HG03457 (cell line): ENCODE measurements around the gene TBX21.
"Not testable (repeated sequence)": the region's sequence is repeated elsewhere in the genome, so short reads cannot be mapped to it uniquely, and the experiment has no call there.

Experiments used
- ATAC-seq: cut with Tn5 transposase; IDR thresholded peaks from one replicate; pipeline ENCODE4 v1.9.1; 2021; ENCODE audit warnings: moderate number of reproducible peaks; ENCODE audit not compliant: unreplicated experiment

Gene TBX21

DNA sequence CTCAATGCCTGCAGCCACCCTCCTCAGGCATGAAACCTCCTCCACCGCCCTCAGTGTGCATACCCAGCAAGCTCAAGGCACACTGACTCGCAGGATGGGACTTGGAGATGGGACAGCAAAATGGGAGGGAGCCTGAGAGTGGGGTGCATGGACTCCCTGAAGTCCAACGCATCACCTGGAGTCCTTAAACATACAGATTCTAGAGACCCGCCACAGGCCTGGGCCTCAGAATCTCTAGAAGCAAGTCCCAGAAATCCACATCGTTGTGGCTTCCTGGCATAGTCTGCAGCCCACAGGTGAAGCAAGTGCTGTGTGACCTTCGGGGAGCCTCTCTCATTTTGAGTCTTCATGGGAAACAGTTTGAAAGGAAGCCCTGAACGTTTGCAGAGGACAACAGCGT is 3.6 kb upstream of the TBX21 start:
- ATAC-seq: no peak

DNA sequence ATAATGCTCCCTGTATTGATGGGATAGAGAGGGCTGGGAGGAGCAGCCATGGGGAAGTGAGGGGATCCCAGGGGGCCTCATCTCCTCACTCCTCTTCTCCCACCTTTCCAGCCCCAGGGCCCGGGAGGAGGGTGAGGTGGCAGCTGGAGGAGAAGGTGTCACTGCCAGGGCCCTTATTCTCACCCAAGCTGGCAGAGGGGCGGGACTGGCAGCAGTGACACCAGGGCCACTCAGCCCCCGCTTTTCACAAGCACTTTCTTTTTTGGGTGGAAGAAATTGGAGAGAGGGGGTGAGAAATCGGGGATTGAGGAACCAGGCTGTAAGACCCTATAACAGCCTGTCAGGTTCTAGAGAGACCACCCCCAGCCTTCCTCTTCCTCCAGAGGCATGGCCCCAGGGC is 2.4 kb upstream of the TBX21 start:
- ATAC-seq: no peak

DNA sequence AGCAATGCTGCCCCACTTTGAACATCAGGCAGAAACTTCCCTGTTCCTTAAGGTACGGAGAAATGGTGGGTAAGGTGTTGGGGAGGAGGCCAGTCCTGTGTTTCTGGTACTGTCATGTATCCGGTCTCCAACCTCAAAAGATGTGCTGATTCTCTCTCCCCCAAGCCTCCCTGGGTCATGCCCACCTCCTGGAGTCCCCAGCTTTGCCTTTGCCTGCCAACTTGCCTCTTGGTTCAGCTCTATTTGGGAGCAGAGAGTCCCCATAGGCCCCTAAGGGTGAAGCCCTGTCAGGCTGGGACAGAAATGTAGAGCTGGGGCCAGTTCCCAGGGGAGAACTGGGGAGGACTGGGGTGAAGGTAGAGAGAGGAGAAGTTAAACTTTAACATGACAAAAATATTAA is 1.6 kb upstream of the TBX21 start:
- no peak for ATAC-seq

DNA sequence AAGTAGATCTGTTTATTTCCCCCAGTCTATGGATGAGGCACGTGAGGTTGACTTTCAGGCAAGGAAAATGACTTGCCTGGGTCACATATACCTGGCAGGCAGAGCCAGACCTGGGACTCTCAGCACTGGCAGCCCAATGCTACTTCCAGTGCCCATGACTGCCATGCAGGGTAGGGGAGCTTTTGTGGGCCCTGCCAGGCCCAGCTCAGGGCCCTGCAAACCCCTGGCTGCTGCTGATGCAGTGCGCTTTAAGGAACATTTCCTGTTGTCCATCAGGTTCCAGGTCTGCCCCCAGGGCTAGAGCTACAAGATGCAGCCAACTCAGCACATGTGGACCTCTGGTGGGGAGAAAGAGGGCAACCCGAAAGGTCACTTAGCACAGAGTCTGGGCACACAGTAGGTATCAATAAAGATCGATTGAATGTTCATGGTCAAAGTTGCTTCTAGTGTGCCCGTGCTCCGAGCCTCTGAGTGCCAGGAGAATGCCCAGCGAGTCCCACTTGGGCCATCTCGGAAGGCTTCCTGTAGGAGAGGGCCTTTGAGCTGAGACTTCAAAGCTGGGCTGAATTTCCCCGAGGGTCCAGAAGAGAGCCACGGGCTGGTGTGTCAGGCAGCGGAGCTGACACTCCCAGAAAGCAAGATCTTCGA is 513 bp upstream of the TBX21 start:
- ATAC-seq: no peak

DNA sequence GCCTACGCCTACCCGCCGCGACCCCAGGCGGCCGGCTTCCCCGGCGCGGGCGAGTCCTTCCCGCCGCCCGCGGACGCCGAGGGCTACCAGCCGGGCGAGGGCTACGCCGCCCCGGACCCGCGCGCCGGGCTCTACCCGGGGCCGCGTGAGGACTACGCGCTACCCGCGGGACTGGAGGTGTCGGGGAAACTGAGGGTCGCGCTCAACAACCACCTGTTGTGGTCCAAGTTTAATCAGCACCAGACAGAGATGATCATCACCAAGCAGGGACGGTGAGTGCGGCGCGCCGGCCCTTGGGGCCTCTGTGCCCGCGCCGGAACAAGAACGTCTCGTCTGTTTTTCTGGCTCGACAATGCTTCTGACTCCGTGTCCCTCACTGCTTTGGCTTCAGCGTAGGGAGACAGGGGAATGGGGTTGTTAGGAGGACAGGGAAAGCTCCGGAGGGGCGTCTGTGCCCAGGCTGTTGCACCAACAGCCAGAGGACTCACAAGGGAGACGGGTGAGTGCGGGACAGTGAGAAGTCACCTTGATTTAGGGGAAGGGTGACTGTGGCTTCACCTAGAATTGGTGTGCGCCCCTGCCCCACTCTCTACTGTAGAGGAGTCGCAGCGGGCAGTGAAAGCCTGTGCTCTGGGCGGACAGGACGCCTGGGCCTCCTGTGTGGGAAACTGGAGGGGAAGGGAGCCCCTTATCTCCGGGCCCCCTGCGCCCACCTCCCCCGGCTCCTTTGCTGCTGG is 806 bp downstream of the TBX21 start:
- no peak for ATAC-seq

DNA sequence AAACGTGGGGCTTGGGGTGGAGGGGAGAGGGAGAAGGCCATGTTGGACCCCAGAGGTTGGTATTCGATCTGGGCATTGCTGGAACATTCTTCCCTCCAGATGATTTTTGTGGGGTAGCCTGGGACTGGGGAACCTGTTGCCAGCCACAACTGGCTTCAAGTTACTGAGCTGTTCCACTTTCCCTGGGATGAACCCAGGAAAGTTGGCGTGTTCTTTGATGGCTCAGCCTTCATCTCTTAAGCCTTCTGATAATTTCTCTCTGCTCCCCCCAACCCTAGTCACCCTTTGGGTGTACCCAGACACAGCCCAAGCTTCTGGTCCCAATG is 2.1 kb downstream of the TBX21 start:
- ATAC-seq: no peak

DNA sequence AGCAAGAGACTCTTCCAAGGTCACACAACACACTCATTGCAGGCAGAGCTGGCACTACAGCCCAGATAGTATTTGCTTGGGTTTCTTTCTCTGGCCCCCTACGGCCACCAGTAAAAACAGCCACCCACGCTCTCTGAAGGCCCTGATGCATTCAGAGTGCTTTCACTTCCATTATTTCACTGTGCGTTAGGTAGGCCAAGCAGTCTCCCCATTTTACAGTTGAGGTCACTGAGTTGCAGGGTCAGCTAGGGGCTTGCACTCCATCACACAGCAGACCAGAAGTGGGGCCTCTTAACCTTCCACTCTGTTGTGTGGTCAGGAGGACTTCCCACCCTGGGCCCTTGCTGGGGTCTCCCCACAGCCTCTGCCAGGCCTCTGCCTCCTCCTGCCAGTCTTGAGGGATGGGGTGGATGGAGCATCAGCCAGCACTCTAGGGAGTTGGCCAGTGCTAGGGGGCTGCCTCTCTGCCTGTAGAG is 2.5 kb downstream of the TBX21 start:
- no peak for ATAC-seq

DNA sequence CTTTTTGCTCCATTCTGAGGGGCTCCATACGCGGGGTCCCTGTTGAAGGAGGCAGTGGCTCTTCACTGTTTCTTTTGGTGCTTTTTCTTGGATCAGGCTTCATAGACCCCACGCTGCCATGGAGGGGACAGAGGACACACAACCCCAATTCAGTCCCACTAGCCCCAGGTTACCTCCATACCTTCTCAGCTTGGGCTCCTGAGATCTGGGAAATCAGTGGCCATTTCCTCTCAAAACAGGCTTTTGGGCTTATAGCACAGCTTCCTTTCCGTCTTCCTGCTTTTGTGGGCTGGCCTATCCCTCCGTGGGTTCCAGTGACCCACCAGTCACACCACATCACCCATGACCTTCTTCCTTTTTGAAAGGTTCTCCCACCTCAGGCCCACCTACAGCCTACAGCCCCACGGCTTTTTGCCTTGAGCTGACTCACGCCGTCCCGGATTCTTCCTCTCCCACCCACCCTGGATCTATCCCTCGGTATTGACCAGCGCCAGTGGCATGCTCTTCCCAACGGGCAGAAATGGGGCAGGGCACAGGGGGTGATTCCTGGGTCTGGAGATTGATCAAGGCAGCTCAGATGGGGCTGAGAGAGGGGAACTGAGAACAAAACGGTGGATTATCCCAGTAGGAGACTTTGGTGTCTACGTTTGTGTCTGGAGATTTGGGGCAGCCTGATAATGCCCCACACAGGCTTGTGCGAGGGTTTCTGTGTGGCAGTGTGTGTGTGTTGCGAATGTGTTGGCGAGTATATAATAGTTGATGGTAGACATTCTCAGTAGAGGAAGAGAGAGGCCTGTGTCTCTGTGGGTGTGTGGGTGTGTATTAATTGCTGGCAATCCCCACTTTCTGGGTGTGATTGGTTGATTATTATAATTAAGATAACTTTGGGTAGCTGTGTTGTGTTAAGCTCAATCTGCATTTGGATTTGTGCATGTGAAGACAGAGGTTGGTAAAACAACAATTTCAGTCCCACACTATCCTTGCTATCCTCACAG is 3.8 kb downstream of the TBX21 start:
- ATAC-seq: no peak

DNA sequence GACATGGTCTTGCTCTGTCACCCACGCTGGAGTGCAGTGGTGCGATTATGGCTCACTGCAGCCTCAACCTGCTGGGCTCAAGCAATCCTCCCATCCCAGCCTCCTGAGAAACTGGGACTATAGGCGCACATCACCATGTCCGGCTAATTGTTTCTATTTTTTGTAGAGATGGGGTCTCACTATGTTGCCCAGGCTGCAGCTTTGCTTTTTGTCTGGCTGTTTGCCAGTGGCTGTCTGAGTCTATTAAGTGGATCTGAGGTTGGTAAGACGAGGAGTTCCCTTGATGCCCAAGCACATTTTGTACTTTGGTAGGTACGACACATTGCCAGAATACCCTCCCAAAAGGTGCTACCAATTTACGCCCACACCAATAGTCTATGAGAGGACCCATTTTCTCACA is 5.1 kb downstream of the TBX21 start:
- no peak for ATAC-seq

DNA sequence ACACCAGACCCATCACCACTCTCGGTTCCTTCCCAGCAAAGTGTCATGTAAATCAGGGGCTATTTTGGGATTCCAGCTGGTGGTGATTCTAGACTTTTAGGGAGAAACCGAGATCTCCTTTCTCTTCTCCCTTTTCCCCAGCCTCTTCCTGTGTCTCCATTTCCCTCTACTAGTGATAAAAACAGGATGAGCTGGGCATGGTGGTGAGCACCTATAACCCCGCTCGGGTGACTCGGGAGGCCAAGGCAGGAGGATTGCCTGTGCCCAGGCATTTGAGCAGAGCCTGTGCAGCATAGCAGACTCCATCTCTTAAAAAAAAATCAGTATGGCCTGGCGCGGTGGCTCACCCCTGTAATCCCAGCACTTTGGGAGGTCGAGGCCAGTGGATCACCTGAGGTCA is 6.1 kb downstream of the TBX21 start:
- ATAC-seq: no peak

DNA sequence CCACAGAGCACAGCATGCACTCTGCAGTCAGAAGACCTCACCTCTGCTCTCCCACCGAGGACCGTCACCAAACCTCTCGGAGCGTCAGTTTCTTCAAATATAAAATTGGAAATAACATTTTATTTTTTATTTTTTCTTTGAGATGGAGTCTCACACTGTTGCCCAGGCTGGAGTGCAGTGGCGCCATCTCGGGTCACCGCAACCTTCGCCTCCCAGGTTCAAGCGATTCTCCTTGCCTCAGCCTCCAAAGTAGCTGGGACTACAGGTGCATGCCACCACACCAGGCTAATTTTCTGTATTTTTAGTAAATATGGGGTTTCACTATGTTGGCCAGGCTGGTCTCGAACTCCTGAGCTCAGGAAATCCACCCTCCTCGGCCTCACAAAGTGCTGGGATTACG is 6.9 kb downstream of the TBX21 start:
- not testable (repeated sequence) for ATAC-seq

DNA sequence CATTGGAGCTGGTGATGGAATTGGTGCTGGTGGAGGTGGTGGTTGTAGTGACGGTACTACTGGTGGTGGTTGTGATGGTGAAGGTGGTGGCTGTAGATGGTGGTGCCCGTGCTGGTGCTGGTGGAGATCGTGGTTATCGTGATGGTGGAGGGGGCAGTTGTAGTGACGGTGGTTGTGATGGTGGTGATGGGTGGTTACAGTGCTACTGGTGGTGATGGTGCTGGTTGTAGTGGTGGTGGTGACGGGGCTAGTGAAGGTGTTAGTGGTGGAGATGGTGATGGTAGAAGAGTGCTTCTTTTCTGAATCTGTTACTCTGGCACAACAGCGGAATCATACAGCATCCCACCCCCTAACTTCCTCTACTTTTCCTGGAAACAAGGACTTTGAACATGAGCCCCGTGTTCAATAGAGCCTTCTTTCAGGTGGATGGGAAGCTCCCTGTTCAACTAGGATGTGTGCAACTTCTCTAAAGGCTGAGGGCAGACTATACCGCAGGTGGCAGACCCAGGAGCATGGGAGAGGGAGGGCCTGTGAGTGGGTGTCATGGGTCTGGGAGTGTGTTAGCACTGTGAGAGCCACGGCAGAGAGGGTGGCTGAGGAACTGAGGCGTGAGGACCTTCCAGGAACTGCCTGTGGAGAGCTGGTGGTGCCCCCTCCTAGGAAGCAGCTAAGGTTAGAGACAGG is 8.2 kb downstream of the TBX21 start:
- no peak for ATAC-seq

DNA sequence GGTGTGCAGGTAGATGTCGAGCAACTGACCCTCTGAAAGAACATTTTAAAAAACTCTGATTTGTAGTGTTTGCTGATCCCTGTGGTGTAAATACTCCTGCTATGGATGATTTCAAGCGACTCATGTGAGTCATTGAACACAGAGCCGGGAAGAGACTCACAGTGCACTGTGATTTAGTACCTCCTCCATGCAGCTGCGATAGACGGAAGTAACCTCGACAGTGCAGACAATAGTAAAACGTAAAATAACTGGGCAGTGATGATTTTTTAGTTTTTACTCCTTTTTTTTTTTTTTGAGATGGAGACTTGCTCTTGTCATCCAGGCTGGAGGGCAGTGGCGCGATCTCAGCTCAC is 8.7 kb downstream of the TBX21 start:
- no peak for ATAC-seq

DNA sequence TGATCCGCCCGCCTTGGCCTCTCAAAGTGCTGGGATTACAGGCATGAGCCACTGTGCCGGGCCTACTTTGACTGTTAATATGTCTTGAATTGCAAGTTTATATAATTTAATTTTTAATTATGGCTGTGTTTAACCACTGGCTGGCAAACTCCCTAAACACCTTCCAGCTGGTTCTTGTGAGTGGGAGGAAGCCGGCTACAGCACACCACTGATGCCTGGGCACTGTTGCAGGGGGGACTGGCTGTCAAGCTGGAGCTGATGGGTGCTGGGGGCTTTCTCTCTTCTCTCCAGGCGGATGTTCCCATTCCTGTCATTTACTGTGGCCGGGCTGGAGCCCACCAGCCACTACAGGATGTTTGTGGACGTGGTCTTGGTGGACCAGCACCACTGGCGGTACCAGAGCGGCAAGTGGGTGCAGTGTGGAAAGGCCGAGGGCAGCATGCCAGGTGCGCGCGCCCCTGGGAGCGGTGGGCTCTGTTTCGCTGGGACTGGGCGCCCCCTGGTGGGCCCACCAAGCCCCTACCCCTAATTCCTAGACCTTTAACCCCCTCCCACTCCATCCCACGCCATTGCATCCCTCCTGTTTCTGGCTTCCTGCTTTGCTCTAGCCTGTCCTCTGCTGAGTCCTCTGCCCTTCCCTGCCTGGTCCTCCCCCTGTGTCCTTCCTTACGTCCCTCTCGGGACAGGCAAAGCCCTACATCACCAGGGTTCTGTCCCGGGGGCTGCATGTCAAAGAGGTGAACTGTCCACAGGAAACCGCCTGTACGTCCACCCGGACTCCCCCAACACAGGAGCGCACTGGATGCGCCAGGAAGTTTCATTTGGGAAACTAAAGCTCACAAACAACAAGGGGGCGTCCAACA is 9.5 kb downstream of the TBX21 start:
- ATAC-seq: no peak

DNA sequence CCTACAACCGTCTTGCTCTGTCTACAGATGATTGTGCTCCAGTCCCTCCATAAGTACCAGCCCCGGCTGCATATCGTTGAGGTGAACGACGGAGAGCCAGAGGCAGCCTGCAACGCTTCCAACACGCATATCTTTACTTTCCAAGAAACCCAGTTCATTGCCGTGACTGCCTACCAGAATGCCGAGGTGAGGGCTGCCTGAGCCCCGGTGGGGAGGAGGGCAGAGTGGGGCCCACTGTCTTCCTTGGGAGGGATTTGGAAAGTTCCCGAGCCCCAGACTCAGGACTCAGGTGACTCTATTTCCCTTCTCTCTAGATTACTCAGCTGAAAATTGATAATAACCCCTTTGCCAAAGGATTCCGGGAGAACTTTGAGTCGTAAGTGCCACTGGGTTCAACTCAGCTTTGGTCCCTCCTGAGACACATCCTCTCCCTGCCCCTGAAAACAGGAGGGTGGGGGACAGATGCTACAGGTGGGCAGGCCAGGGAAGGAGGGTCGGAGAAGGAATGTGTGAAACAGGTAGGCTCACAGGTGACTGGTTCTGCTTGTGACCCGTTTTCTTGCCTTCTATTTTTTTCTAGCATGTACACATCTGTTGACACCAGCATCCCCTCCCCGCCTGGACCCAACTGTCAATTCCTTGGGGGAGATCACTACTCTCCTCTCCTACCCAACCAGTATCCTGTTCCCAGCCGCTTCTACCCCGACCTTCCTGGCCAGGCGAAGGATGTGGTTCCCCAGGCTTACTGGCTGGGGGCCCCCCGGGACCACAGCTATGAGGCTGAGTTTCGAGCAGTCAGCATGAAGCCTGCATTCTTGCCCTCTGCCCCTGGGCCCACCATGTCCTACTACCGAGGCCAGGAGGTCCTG is 11.4 kb downstream of the TBX21 start:
- ATAC-seq: no peak

DNA sequence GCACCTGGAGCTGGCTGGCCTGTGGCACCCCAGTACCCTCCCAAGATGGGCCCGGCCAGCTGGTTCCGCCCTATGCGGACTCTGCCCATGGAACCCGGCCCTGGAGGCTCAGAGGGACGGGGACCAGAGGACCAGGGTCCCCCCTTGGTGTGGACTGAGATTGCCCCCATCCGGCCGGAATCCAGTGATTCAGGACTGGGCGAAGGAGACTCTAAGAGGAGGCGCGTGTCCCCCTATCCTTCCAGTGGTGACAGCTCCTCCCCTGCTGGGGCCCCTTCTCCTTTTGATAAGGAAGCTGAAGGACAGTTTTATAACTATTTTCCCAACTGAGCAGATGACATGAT is 12.0 kb downstream of the TBX21 start:
- no peak for ATAC-seq

DNA sequence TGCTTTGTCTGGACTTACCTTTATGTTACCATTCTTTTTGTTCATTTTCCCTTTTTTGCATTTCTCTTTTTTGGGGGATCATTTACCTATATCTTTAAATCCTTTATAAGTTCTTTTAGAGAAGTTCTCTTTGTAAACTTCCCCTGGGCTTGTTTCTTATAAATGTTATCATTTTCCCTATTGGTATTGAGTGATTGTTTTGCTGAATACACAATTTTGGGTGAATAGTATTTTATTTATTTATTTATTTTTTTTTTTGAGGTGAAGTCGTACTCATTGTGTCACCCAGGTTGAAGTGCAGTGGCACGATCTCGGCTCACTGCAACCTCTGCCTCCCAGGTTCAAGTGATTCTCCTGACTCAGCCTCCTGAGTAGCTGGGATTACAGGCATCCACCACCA is 18.4 kb downstream of the TBX21 start:
- ATAC-seq: no peak

DNA sequence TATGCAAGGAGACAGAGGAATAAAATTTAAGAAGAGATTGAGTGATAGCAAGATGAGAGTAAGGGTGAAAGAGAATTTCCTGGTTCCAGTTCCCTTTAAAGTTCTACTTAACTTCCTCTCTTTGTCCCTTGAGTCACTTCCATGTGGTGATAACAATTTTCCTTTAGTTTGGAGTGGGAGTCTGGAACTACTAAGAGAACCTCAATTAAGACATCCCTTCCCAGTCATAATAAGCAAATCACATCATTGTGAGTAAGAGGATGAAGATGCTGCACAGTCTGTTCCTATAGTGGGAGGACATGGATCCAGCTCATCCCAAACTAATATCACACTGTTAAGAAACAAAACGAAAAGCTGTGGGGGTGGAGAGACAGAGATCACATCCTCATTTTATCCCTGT is 24.4 kb downstream of the TBX21 start:
- no peak for ATAC-seq

DNA sequence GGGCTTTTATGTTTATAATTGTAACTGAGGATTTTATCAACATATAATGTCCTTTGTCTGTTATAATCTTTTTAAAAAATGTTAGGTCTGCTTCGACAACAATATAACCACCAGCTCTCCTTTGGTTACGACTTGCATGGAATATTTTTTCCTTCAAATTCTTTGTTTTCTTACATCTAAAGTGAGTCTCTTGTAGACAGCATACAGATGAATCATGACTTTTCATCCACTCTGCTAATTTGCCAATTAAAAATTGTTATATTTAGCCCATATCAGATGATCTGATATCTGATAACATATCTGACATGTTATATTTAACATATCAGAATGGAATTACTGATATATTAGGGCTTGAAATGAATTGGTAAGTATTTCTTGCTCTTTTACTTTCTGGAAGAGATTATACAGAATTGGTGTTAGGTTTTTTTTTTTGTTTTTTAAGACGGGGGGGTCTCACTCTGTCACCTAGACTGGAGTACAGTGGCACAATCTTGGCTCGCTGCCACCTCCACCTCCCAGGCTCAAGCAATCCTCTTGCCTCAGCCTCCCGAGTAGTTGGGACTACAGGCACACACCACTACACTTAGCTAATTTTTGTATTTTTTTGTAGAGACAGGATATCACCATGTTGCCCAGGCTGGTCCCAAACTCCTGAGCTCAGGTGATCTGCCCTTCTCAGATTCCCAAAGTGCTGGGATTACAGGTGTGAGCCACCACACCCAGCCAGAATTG is 27.5 kb downstream of the TBX21 start:
- ATAC-seq: no peak
